Nephron progenitor cell (in vitro differentiated cells): ENCODE data around the gene SLC27A1.
A peak's percentile ranks its signal among the peaks of the same experiment; 100 is the strongest.

Experiments used
- DNase-seq: peaks from one replicate; pipeline ENCODE4 v3.0.0; 2021
- H3K27ac Mint-ChIP-seq: 2 replicates; pipeline ENCODE4 v1.8.0; 2021; ENCODE audit warnings: mild to moderate bottlenecking, moderate library complexity, mixed read lengths
- H3K27me3 Mint-ChIP-seq: 2 replicates; pipeline ENCODE4 v1.8.0; 2021; ENCODE audit warnings: mild to moderate bottlenecking, low read depth, mixed read lengths; ENCODE audit not compliant: poor library complexity
- H3K36me3 Mint-ChIP-seq: 2 replicates; pipeline ENCODE4 v1.8.0; 2021; ENCODE audit warnings: low read depth, mixed read lengths
- H3K4me1 Mint-ChIP-seq: 2 replicates; pipeline ENCODE4 v1.8.0; 2021; ENCODE audit warnings: mixed read lengths
- H3K4me3 Mint-ChIP-seq: 2 replicates; pipeline ENCODE4 v1.8.0; 2021; ENCODE audit warnings: mild to moderate bottlenecking, moderate library complexity, mixed read lengths
- H3K9me3 Mint-ChIP-seq: 2 replicates; pipeline ENCODE4 v1.8.0; 2021; ENCODE audit warnings: mild to moderate bottlenecking, moderate library complexity, mixed read lengths
- CTCF ChIP-seq: fragments of 200-600 bp; sonication (generic); IDR thresholded peaks from 2 replicates; pipeline ENCODE4 v1.5.0; 2021; ENCODE audit warnings: antibody characterized with exemption

The SLC27A1 gene

GRCh38 chr19:17540174-17540573 lies 69.8 kb downstream of the SLC27A1 start:
- TF ChIP-seq CTCF: no peak
- Mint-ChIP-seq H3K36me3 (no peaks in the 10 kb centered on the region), H3K4me3 (no peak overlapping the region), H3K4me1 (peaks cover 22% of the 10 kb centered on the region), H3K27ac (no peak overlapping the region), H3K27me3 (peaks cover 52% of the 10 kb centered on the region), H3K9me3 (peaks cover 8% of the 10 kb centered on the region)
- DNase-seq: no peak

GRCh38 chr19:17541184-17541759 lies 70.9 kb downstream of the SLC27A1 start:
- Mint-ChIP-seq H3K9me3 (peaks cover 8% of the 10 kb centered on the region), H3K27me3 (peaks cover 52% of the 10 kb centered on the region), H3K27ac (no peak overlapping the region), H3K4me3 (peak overlapping the region; percentile 38), H3K4me1 (peaks cover 27% of the 10 kb centered on the region), H3K36me3 (no peaks in the 10 kb centered on the region)
- no peak for DNase-seq
- TF ChIP-seq CTCF: no peak

GRCh38 chr19:17542042-17542441 lies 71.7 kb downstream of the SLC27A1 start:
- Mint-ChIP-seq H3K4me3 (no peak overlapping the region), H3K27me3 (peaks cover 44% of the 10 kb centered on the region), H3K27ac (no peak overlapping the region), H3K4me1 (peaks cover 32% of the 10 kb centered on the region), H3K9me3 (peaks cover 8% of the 10 kb centered on the region), H3K36me3 (no peaks in the 10 kb centered on the region)
- DNase-seq: no peak
- no peak for TF ChIP-seq CTCF

GRCh38 chr19:17542793-17543582 lies 72.7 kb downstream of the SLC27A1 start:
- Mint-ChIP-seq H3K27me3 (peaks cover 36% of the 10 kb centered on the region), H3K36me3 (no peaks in the 10 kb centered on the region), H3K9me3 (peaks cover 8% of the 10 kb centered on the region), H3K4me3 (no peak overlapping the region), H3K4me1 (peaks cover 34% of the 10 kb centered on the region), H3K27ac (no peak overlapping the region)
- no peak for DNase-seq
- TF ChIP-seq CTCF: no peak

GRCh38 chr19:17543986-17544385 lies 73.7 kb downstream of the SLC27A1 start:
- Mint-ChIP-seq H3K4me3 (no peak overlapping the region), H3K27ac (no peak overlapping the region), H3K36me3 (no peaks in the 10 kb centered on the region), H3K9me3 (peaks cover 15% of the 10 kb centered on the region), H3K27me3 (peaks cover 28% of the 10 kb centered on the region), H3K4me1 (peaks cover 38% of the 10 kb centered on the region)
- no peak for TF ChIP-seq CTCF
- no peak for DNase-seq

GRCh38 chr19:17544418-17544817 lies 74.1 kb downstream of the SLC27A1 start:
- Mint-ChIP-seq H3K4me3 (no peak overlapping the region), H3K36me3 (no peaks in the 10 kb centered on the region), H3K9me3 (peaks cover 19% of the 10 kb centered on the region), H3K4me1 (peaks cover 38% of the 10 kb centered on the region), H3K27me3 (peaks cover 28% of the 10 kb centered on the region), H3K27ac (no peak overlapping the region)
- TF ChIP-seq CTCF: no peak
- no peak for DNase-seq
